Cardiac septum (tissue), 1 donor: Measurements from ENCODE around the gene FAM181B. TPM values are rescaled to one million over a fixed set of nuclear protein-coding genes. Genes with fewer than 3 reads are reported as not detected.
"Not testable (repeated sequence)": the region's sequence is repeated elsewhere in the genome, so short reads cannot be mapped to it uniquely, and the experiment has no call there.

ENCODE experiments used
- DNase-seq: peaks from one replicate; pipeline ENCODE4 v3.0.0-alpha.2; 2020; ENCODE audit warnings: low spot score
- intact Hi-C: fragments of 100-400 bp; cut with DNase I; formaldehyde crosslinking; loops from one replicate; pipeline ENCODE4 v1.14.0; 2022
- total RNA-seq: library from RNA; stranded (reverse); fragmentation: NEBNext Ultra II Directional; extraction: Animal tissue kit (Norgen Biotek cat#: 25700); gene quantifications from one replicate; pipeline ENCODE4 v1.2.1, GENCODE V29; 2021
- donor health status: DM: no; HTN: no; CAD: no.

The FAM181B gene
- total RNA-seq, 1 donor from 2014 or later, result 0.27 TPM

DNA sequence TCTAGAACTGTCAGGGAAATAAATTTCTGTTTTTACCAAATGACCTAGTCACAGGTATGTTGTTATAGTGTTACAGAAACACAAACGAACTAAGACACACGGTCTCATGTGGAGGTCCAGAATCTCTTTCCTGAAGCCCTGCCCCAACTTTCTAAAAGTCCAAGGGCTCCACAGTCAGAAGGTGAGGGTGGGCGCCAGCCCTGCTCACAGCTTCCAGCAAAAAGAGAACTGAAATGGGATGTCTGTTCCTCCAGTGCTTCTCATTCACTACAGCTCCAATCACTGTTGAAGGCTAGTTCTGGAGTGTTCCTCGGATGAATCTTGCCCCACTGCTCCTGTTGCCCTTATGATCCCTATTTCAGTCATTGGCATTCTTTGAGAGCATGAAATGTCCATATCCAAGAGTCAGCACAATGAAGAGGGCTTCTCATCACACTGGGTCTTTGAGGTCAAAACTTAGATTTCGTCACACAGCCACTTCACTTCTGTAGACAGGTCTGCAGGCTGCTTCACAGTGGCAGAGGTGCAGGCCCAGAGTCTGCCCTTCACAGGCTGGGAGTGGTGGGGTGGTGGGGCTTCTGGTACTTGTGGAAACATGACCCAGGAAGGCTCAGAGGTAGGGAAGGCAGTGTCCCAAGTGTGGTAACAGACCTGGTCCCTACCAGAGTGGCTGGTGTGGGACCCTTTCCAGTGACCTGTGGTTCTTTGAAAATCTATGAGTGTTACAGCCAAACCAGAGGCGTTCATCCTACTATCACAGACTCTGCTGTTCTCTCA is 34.9 kb downstream of the FAM181B start:
- DNase-seq, result no peak
- intact Hi-C loops, result no loop called here

DNA sequence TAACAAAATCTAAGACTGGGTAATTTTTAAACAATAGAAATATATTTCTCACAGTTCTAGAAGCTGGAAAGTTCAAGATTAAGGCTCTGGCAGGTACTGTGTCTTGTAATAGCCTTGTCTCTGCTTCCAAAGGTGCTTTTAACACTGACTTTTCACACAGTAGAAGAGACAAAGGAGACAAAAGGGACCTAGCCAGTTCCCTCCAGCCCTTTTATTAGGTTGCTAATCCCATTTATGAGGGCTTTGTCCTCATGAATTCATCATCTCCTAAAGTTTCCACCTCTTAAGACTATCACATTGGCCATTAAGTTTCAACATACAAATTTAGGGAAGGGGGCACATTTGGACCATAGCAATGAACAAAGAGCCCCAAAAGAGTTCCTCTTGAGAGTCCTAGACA is 40.7 kb downstream of the FAM181B start:
- intact Hi-C loops, result no loop called here
- no peak for DNase-seq

DNA sequence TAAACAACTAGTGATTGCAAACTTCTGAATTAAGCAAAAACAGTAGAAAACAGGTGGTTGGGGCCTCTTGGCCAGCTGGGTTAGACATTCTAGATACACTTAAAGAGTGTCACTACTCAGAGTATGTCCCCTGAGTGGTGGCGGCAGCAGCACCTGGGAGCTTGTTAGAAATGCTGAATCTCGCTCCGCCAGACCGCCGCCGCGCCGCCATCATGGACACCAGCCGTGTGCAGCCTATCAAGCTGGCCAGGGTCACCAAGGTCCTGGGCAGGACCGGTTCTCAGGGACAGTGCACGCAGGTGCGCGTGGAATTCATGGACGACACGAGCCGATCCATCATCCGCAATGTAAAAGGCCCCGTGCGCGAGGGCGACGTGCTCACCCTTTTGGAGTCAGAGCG is 44.3 kb downstream of the FAM181B start:
- intact Hi-C loops, result loop anchor here (10.0 kb wide), 1 partner anchor 1125 kb away; no protein-coding TSS in a partner anchor
- not testable (repeated sequence) for DNase-seq

DNA sequence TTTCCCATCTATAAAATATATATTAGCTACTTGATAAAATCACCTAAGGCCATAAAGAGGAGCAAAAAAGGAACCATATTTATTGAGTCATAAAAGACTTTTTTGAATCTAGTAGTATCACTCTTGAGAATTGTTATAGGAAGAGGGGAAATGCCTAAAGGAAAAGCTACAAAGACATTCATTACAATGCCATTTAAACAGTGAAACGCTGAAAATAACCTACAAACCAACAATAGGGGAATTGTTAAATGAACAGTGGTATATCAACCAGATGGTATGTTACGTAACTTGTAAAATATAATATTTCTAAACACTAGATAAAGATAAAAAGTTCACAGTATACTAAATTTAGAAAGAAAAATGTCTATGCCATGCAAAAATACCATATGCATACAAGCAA is 47.5 kb downstream of the FAM181B start:
- intact Hi-C loops, result loop anchor here (10.0 kb wide), 1 partner anchor 1129 kb away; no protein-coding TSS in a partner anchor

DNA sequence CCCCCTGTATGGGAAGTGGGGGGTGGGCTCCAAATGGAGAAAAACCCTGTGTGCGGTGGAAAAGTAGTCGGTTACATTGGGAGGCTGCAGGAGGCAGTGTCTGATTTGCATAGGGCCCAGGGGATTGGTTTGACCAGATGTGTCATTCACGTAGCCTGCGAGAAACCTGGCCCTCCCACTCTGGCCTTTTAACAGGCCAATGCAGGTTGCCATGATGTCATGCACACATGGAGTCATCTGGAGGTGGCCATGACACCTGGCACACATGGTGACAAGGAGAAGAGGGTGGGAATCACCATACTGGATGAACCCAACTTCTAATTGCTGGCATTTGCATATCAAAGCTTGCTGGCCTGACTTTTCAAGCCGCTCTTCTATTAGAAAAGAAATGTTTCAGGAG is 50.6 kb downstream of the FAM181B start:
- intact Hi-C loops, result loop anchor here (10.0 kb wide), 1 partner anchor 1132 kb away; no protein-coding TSS in a partner anchor
- DNase-seq, result no peak

More for the DNA sequence above, 47.5 kb downstream of the FAM181B start:
- DNase-seq, result no peak

DNA sequence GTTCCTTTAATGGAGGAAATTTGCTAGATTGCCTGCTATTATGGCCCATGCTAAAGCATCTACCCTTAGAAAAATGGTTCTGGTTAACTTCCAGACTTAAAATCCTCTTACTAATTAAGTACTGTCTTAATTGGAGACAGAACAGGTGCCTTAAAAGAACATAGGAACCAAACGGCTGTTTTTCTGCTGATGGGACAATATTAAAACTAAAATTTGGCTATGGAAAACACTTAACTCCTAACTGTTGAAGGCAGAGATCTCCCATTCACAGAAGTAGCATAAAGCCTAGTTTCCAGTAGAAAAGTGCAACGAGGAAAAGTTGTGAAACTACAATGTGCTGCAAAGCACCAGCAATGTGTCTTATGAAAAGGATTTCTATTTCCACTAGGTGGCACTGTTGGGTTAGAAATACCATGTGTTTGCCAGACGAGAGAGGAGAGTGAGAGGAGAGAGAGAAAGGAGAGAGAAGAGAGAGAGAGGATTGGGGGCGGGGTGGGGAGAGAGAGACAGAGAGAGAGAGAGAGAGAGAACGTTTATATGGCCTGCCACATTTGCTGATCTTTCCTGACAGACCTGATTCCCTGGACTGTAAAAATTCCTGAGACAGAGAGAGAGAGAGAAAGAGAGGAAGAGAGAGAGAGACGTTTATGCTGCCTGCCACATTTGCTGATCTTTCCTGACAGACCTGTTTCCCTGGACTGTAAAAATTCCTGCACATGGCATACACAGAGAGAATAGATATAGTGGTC is 51.5 kb downstream of the FAM181B start:
- intact Hi-C loops, result loop anchor here (10.0 kb wide), 1 partner anchor 1133 kb away; no protein-coding TSS in a partner anchor
- DNase-seq, result no peak

DNA sequence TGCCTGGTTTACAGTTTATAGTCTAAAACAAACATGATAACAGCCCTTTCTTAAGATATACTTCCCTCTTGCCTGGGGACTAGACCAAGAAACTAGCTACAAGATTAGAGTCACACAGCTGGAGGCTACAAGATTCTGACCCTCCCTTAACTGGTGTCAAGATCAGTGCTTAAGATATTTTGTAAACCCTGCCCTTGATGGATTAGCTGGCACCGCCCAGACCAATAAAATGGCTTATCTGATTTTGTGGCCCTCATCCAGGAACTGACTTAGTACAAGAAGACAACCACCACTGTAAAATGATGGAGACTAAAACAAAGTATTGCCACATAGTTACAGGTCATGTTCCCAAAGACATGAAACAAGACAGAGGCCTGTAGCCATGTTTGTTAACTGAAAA is 53.4 kb downstream of the FAM181B start:
- intact Hi-C loops, result loop anchor here (10.0 kb wide), 1 partner anchor 1135 kb away; no protein-coding TSS in a partner anchor
- DNase-seq, result no peak

Other genes with a start within 250 kb of the FAM181B start
- 52.3 TPM for gene PRCP, start 166.6 kb upstream of the FAM181B start, total RNA-seq
- 0.22 TPM for gene DDIAS, start 167.9 kb upstream of the FAM181B start, total RNA-seq